ENCODE measurements around the gene PPP3CA.

- TF ChIP-seq CTCF (IDR thresholded peaks at IDR 0.05) (no peak), POLR2A (IDR thresholded peaks at IDR 0.05) (no peak), EP300 (IDR thresholded peaks at IDR 0.05) (no peak)
Observed at GRCh38 chr4:101178731-101179130, 168.6 kb downstream of the PPP3CA start.
